Testis (tissue), 3 donors: ENCODE results near the gene NETO2. TPM values are rescaled to one million over a fixed set of nuclear protein-coding genes. Genes with fewer than 3 reads are reported as not detected.

ENCODE experiments used
- DNase-seq: peaks from one replicate; pipeline ENCODE4 v3.0.0-alpha.2; 2019
- H3K27ac ChIP-seq, 2 donors: fragments of 200-600 bp; sonication (generic); one replicate each; pipeline ENCODE4 v1.5.1; 2019
- H3K27me3 ChIP-seq: fragments of 200-600 bp; sonication (generic); one replicate; pipeline ENCODE4 v1.5.1; 2019
- H3K36me3 ChIP-seq: fragments of 200-600 bp; sonication (generic); one replicate; pipeline ENCODE4 v1.5.1; 2017; ENCODE audit warnings: low read depth; ENCODE audit errors: missing control alignments
- H3K4me1 ChIP-seq: fragments of 200-600 bp; sonication (generic); one replicate; pipeline ENCODE4 v1.5.1; 2019
- H3K4me3 ChIP-seq, 2 donors: fragments of 200-600 bp; sonication (generic); one replicate each; pipeline ENCODE4 v1.5.1; 2017 to 2019
- H3K9me3 ChIP-seq: fragments of 200-600 bp; sonication (generic); one replicate; pipeline ENCODE4 v1.5.1; 2017
- CTCF ChIP-seq, 3 experiments: fragments of 450-650 bp in 2 of 3; fragments of 200-600 bp in 1 of 3; sonication (generic) in 1 of 3; IDR thresholded peaks; one replicate each; pipeline ENCODE4 v1.5.1; 2016 to 2019; ENCODE audit warnings: antibody characterized with exemption in 3 of 3, mild to moderate bottlenecking in 2 of 3, moderate library complexity in 1 of 3
- POLR2A ChIP-seq: fragments of 450-650 bp; IDR thresholded peaks from one replicate; pipeline ENCODE4 v1.6.1; 2017; ENCODE audit warnings: antibody characterized with exemption, mild to moderate bottlenecking, moderate library complexity
- WGBS, 2 donors: methylation state at CpG; one replicate each; pipeline ENCODE4 v1.1.5; 2018; 5-methylcytosine and 5-hydroxymethylcytosine counted together
- intact Hi-C: fragments of 100-400 bp; cut with DNase I; formaldehyde crosslinking; loops from one replicate; pipeline ENCODE4 v1.15.1; 2023; ENCODE audit warnings: low total_unique reads
- polyA plus RNA-seq: library from polyadenylated mRNA; stranded (reverse); fragments of 350-450 nt; fragmentation: Illumina TruSeq; extraction: RNeasy Lipid Tissue Mini Kit (QIAGEN cat#74804); gene quantifications from one replicate; pipeline ENCODE4 v1.2.3, GENCODE V29; 2014; ENCODE audit warnings: low read depth, low replicate concordance; ENCODE audit not compliant: insufficient read depth
- total RNA-seq, 2 donors: library from RNA; depleted of rRNA; stranded (reverse); fragments of >200 nt; gene quantifications; one replicate each; pipeline ENCODE4 v1.2.3, GENCODE V29; 2016

NETO2 gene
- total and polyA plus RNA-seq, 3 donors from 2014 or later, result 12.3 to 24.2 (median 23.5) TPM

GRCh38 chr16:47036201-47036600 is 107.5 kb downstream of the NETO2 start:
- 83 to 88% methylated on average over 5 of the region's 5 CpGs for WGBS, 2 donors
- intact Hi-C loops, result loop anchor here (10.0 kb wide), 1 partner anchor 1129 kb away; no protein-coding TSS in a partner anchor
- Histone ChIP-seq H3K36me3 (no peaks in the 10 kb centered on the region), H3K27me3 (no peaks in the 10 kb centered on the region), H3K27ac (no peak overlapping the region), H3K4me3 (no peak overlapping the region), H3K9me3 (no peaks in the 10 kb centered on the region), H3K4me1 (no peaks in the 10 kb centered on the region)
- no peak for DNase-seq
- TF ChIP-seq CTCF (IDR thresholded peaks at IDR 0.05) (no peak), POLR2A (no peak)

- 91 to 93% methylated on average over 8 of the region's 8 CpGs for WGBS, 2 donors
- no peaks in the 10 kb centered on the region for H3K4me1 ChIP-seq
- DNase-seq, result no peak
- no peak overlapping the region for H3K4me3 ChIP-seq
- H3K9me3 ChIP-seq, result no peaks in the 10 kb centered on the region
- no peak overlapping the region for H3K27ac ChIP-seq
- no peaks in the 10 kb centered on the region for H3K36me3 ChIP-seq
- intact Hi-C loops, result loop anchor here (10.0 kb wide), 1 partner anchor 1129 kb away; no protein-coding TSS in a partner anchor
- H3K27me3 ChIP-seq, result no peaks in the 10 kb centered on the region
- TF ChIP-seq CTCF (IDR thresholded peaks at IDR 0.05) (no peak), POLR2A (no peak)
Measured at GRCh38 chr16:47035436-47035835, 108.3 kb downstream of the NETO2 start.

- H3K27ac ChIP-seq, result no peak overlapping the region
- intact Hi-C loops, result loop anchor here (10.0 kb wide), 1 partner anchor 1130 kb away; no protein-coding TSS in a partner anchor
- no peaks in the 10 kb centered on the region for H3K36me3 ChIP-seq
- H3K27me3 ChIP-seq, result no peaks in the 10 kb centered on the region
- TF ChIP-seq POLR2A (no peak), CTCF (IDR thresholded peaks at IDR 0.05) (no peak)
- WGBS, 2 donors, result 87 to 100% methylated on average over 2 of the region's 2 CpGs
- H3K4me1 ChIP-seq, result no peaks in the 10 kb centered on the region
- no peak for DNase-seq
- no peaks in the 10 kb centered on the region for H3K9me3 ChIP-seq
- H3K4me3 ChIP-seq, result no peak overlapping the region
Measured at GRCh38 chr16:47034455-47034854, 109.3 kb downstream of the NETO2 start.

- H3K27me3 ChIP-seq, result no peaks in the 10 kb centered on the region
- WGBS, 2 donors, result 52 to 79% methylated on average over 3 of the region's 3 CpGs
- no peak overlapping the region for H3K4me3 ChIP-seq
- no peak for DNase-seq
- H3K36me3 ChIP-seq, result no peaks in the 10 kb centered on the region
- no peaks in the 10 kb centered on the region for H3K4me1 ChIP-seq
- intact Hi-C loops, result loop anchor here (10.0 kb wide), 1 partner anchor 1132 kb away; no protein-coding TSS in a partner anchor
- H3K27ac ChIP-seq, result no peak overlapping the region
- H3K9me3 ChIP-seq, result no peaks in the 10 kb centered on the region
- TF ChIP-seq CTCF (IDR thresholded peaks at IDR 0.05), result no peak
- TF ChIP-seq POLR2A, result no peak
Measured at GRCh38 chr16:47033176-47033575, 110.6 kb downstream of the NETO2 start.

GRCh38 chr16:47029724-47030123 is 114.0 kb downstream of the NETO2 start:
- no peak for DNase-seq
- no peak for TF ChIP-seq POLR2A
- TF ChIP-seq CTCF (IDR thresholded peaks at IDR 0.05), result no peak
- peak overlapping the region in 1 of 2 donors; percentile 33 for H3K27ac ChIP-seq
- 83 to 84% methylated on average over 3 of the region's 3 CpGs for WGBS, 2 donors
- no peak overlapping the region for H3K4me3 ChIP-seq
- no peaks in the 10 kb centered on the region for H3K36me3 ChIP-seq
- intact Hi-C loops, result loop anchor here (10.0 kb wide), 1 partner anchor 1135 kb away; no protein-coding TSS in a partner anchor
- no peaks in the 10 kb centered on the region for H3K4me1 ChIP-seq
- no peaks in the 10 kb centered on the region for H3K9me3 ChIP-seq
- H3K27me3 ChIP-seq, result no peaks in the 10 kb centered on the region
